HG03025 (cell line): ENCODE data around the gene ZNF324B.
A peak's percentile ranks its signal among the peaks of the same experiment; 100 is the strongest.
"Not testable (repeated sequence)": the region's sequence is repeated elsewhere in the genome, so short reads cannot be mapped to it uniquely, and the experiment has no call there.

ENCODE experiments used
- ATAC-seq: cut with Tn5 transposase; IDR thresholded peaks from one replicate; pipeline ENCODE4 v1.9.1; 2021; ENCODE audit warnings: mild to moderate bottlenecking, moderate library complexity; ENCODE audit not compliant: unreplicated experiment, low FRiP score

Gene ZNF324B

DNA sequence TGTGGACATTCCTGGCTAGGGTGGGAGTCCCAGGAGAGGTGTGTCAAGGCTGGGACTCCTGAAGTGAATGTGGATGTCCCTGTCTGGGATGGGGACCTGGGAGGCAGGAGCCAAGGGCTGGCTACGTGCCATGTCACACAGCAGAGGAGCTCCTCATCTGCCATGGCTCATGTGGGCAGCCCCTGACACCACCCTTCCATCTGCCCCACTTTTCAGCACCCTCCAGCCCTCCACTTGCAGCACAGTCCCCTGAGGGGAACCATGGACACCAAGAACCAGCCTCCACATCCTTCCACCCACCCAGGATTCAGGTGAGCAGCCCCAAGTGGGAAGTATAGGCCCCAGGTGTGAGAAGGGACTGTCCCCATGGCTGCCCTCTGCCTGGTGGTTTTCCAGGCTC is 26.4 kb downstream of the ZNF324B start:
- no peak for ATAC-seq

DNA sequence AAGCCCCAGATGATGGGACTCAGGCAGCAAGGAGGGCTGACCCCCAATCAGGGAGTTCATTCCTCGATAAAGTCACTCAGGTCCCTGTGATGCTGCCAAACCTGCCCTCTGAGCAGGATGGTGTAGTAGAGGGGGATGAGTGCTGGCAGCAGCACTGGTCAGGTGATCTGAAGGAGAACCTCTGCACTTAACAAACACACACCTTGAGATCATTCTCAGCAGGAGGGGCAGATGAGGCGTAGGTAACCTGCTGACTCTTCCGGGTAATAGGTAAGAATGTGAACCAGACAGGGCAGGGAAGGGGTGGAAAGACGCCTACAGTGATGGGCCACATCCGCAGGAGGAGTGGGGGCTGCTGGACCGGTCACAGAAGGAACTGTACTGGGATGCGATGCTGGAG is 27.9 kb downstream of the ZNF324B start:
- ATAC-seq = no peak

DNA sequence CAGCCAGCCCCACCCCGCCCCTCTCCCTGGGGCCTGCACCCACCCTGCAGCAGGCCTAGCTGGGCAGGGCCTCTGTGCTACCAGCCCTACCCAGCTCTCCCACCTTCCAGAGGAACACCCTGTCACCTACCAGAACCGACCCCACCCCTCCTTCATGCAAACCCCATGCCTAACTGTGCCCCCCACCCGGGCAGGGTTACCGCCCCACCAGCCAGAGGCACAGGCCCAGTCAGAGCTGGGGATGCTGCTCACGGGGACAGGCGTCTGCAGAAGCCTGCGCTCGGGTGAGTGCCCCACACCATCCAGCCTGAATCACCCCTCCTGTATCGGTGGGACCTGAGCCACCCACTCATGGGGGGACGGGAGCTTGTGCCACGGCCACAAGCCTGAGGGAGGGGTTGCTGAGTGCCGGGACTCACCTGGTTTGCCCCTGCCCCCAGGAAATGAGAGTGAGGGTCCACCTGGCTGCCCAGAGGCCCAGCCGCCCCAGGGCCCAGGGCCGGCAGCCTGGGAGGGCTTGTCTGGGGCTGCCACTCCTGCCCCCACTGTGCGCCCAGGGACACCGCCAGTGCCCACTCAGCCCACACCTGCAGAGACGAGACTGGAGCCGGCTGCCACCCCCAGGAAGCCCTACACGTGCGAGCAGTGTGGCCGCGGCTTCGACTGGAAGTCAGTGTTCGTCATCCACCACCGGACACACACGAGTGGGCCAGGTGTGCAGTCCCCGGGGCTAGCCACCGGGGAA is 28.5 kb downstream of the ZNF324B start:
- ATAC-seq = no peak

DNA sequence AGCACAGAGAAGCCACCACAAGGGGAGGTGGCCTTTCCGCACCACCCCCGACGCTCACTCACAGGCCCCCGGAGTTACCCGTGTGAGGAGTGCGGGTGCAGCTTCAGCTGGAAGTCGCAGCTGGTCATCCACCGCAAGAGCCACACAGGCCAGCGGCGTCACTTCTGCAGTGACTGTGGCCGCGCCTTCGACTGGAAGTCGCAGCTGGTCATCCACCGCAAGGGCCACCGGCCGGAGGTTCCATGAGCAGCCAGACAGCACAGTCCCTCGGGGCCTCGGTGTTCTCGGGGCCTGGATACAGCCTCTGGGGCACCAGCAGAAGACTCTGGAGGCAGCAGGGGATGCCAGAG is 29.0 kb downstream of the ZNF324B start:
- ATAC-seq = no peak

DNA sequence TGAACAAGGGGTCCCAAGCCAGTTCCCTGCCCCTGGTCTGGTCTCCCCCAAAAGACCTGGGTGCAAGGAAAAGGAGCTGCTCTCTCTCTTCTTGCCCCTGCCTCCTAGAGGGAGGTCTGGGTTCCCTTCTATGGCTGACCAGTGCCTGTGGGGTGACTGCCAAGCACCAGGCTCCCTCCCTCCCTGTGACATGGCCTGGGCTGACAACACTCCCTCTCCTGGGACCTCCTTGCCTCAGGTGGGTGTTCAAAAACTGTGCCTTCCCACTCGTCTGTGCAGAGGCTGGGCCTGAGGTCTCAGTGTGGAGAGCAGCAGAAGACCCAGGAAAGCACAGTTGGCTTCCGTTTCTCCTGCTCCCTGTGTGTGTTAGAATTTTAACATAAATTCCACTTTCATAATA is 29.4 kb downstream of the ZNF324B start:
- ATAC-seq = no peak

DNA sequence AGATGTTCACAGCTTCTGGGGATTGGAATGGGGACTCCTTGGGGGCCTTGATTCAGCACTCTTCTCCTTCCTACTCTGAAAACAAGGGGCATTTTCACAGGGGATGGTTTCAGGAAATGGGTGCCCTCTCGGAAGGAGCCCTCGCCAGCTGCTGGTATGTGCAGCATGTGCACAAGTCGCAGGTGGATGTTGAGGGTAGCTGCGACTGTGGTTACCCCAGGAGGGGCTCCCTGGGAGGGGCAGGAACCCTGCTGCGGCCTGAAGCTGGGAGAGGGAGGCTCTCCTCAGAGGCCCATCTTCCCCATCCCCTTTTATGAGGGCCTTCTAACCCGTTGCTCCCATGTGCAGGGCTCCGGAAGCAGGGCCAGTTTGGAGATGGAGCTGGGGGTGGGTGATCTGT is 30.9 kb downstream of the ZNF324B start:
- no peak for ATAC-seq

DNA sequence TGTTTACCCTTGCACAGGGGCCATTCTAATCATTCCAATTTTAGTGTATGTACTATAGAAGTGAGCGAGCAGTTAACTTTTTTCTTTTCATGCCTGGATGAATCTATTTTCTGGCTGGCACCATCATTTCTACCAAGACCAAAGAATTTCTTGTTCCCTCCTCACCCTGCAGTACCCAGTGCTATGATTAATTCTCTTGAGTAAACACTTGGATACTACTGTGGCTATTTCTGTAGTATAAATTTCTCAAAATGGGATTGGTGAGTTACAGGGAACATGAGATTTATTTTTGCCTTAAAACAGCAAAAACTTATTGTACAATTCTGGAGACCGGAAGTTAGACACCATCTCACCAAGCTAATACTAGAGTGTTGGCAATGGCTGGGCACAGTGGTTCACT is 32.4 kb downstream of the ZNF324B start:
- ATAC-seq = no peak

DNA sequence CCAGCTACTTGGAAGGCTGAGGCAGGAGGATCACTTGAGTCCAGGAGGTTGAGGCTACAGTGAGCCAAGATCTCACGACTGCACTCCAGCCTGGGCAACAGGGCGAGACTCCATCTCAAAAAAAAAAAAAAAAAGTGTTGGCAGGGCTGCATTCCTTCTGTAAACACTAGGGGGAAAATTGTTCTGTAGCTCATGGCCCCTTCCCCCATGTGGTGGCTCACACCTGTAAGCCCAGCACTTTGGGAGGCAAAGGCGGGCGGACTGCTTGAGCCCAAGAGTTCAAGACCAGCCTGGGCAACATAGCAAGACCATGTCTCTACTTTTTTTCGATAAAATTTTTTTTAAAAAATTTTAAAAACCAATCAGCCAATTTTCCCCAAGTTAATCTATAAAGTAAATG is 32.9 kb downstream of the ZNF324B start:
- ATAC-seq = not testable (repeated sequence)

DNA sequence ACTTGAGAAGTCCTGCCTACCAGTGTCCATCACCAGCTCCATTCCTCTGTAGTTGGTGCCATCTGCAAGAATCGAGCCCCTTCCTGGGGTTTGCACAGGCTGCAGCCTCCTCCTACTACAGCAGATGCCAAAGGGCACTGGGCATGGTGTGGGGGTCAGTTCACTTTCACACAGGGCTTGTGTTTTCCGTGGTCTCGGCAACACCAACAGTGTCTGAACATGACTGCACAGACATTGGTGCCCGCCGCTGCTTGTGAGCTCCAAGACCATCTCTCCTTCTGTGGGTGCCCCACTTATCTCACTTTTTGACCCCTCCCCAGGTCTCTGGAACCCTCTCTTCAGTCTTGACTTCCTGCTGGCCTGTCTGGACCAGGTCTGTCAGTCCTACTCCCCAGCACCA is 40.0 kb downstream of the ZNF324B start:
- ATAC-seq = no peak

DNA sequence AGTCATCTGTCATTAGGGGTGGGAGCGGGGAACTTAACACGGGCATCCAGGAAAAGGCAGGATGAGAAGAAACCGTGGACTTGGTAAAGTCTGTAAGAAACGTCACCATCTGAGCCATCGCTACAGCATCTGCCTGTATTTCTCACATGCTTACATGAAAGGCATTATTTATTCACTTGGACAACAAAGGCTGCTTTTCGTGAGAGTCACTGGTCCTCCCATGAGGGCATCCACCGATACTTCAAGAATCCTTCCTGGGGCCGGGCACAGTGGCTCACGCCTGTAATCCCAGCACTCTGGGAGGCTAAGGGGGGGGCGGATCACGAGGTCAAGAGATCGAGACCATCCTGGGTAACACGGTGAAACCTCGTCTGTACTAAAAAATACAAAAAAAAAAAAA is 40.8 kb downstream of the ZNF324B start:
- ATAC-seq = no peak

DNA sequence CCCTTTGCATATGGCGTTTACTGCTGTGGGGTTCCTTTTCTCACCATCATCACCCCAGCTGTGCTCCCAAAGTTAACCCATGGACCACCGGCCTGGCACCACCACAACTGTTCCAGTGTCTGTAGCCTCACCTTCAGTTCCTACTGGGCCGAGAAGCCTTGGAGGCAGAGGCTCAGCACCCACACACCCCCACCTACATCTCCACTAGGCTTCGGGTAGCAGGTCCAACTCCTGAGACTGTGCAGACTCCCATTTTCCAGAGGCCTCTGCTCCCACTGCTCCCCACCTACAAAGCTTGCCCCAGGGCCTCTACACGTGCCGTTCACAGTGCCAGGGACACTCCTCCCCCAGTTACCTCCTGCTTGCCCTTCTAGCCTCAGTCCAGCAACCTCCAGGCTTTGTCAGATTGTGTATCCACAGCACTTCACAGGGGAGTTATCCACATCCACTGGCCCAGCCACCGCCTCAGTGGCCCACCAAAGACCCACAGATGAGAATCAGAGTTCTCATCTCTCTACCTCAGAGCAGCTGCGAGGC is 46.3 kb downstream of the ZNF324B start:
- ATAC-seq = no peak

DNA sequence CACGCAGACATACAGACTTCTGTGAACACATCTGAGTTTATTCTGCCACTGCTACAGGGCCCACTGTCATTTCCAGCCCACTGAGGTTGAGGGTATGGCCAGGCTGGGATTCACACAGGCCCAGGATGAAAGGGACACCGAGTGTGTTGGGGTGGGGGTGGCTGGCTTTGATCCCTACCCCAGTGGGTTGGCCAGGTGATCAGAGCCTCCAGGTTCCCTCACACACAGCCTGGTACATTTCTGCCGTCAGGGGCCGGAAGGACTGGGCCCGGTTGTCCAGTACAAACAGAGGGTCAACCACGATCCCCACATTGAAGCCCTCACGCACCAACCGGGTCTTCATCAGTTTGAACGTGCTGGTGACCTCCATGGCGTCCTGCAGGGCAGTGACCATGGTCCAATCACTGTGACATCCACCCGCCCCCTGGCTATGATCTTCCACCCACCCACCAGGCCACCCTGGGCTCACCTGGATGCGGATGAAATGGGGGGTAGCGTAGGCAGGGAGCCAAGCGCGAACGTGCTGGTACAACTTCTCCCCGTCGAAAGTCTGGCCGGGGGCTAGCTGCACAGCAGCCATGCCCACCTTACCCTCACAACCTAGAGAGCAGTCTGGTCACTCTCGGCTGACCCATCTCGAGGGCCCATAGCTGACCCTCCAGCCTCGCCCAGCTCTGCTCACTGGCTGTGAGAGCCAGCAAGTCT is 47.0 kb downstream of the ZNF324B start:
- no peak for ATAC-seq

DNA sequence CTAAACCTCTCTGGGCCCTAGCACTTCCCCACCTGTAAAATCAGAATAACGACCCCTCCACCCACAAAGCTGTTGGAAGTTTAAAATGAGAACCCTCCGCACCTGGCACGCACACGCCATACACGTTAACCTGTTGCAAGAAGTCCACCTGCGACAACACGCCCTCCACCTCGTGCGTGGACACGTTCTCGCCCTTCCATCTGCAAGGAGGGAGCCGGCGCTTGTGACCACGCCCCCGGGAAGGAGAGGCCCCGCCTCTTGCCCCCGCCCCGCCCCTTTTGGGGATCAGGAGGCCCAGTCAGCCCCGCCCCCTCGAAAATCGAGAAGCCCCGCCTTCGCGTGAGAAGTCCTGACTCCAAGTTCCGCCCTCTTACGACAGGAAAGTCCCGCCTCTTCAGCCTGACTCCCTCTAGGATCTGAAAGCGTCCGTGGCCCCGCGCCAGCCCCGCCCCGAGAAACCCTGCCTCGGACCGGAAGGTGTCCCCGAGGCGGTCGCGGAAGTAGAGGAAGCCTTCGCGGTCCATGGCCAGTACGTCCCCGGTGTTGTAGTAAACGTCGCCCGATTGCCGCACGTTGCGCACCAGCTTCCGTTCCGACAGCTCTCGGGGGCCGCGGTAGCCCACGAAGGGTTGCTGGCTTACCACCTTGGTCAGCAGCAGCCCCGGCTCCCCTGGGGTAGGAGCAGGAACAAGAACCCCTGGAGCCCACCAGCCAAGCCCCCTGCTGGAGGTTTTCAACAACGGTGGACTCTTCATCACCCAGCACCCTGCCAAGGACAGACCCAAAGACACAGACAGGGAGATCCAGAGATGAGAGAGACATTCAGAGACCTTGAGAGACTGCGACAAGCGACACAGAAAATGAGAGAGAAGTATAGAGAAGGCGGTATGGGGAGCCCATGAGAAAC is 47.9 kb downstream of the ZNF324B start:
- peak; percentile 80 for ATAC-seq

DNA sequence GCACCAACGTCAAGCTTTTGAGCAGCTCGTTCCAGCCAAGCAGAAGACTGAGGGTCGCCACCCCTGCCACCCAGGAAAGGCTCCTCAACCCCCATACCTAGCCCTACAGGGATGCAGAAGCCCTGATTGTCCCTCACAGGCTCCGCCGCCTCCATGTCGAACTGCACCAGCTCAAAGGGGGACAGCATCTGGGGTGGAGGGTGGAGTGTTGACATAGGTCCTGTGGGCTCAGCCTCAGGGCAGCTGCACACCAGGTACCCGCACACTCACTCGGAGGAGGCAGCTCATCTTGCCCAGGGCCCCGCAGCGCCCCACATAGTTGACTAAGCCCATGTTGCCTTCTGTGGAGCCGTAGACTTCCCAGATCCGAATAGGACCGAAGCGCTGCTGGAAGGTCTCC is 48.8 kb downstream of the ZNF324B start:
- ATAC-seq = no peak
